Fibroblast of peridontal ligament (primary cell): Measurements from ENCODE around the gene CELA1.
A peak's percentile ranks its signal among the peaks of the same experiment; 100 is the strongest.

ENCODE experiments used
- DNase-seq: peaks from one replicate; pipeline ENCODE4 v3.0.0-alpha.2; 2010; ENCODE audit errors: extremely low read depth

CELA1 gene

GRCh38 chr12:51374856-51375255, 28.4 kb upstream of the CELA1 start:
- no peak for DNase-seq

- DNase-seq, result no peak
Observed at GRCh38 chr12:51374361-51374760, 27.9 kb upstream of the CELA1 start.

GRCh38 chr12:51373187-51373586, 26.7 kb upstream of the CELA1 start:
- no peak for DNase-seq

- DNase-seq, result no peak
Observed at GRCh38 chr12:51372021-51372420, 25.5 kb upstream of the CELA1 start.

GRCh38 chr12:51371295-51371953, 24.9 kb upstream of the CELA1 start:
- DNase-seq, result peak; percentile 97

GRCh38 chr12:51370667-51371066, 24.2 kb upstream of the CELA1 start:
- DNase-seq, result no peak

GRCh38 chr12:51369581-51369980, 23.1 kb upstream of the CELA1 start:
- DNase-seq, result no peak

- no peak for DNase-seq
Observed at GRCh38 chr12:51368640-51369517, 22.4 kb upstream of the CELA1 start.

- no peak for DNase-seq
Observed at GRCh38 chr12:51365276-51365675, 18.8 kb upstream of the CELA1 start.

- no peak for DNase-seq
Observed at GRCh38 chr12:51364001-51364400, 17.5 kb upstream of the CELA1 start.

GRCh38 chr12:51362747-51363342, 16.4 kb upstream of the CELA1 start:
- DNase-seq, result no peak

GRCh38 chr12:51362307-51362706, 15.8 kb upstream of the CELA1 start:
- no peak for DNase-seq

GRCh38 chr12:51361161-51362016, 14.9 kb upstream of the CELA1 start:
- DNase-seq, result no peak

- DNase-seq, result no peak
Observed at GRCh38 chr12:51360315-51360714, 13.8 kb upstream of the CELA1 start.

- no peak for DNase-seq
Observed at GRCh38 chr12:51359851-51360250, 13.4 kb upstream of the CELA1 start.

- DNase-seq, result no peak
Observed at GRCh38 chr12:51358496-51358895, 12.0 kb upstream of the CELA1 start.

GRCh38 chr12:51357374-51358047, 11.0 kb upstream of the CELA1 start:
- no peak for DNase-seq

- peak; percentile 73 for DNase-seq
Observed at GRCh38 chr12:51351913-51352532, 5.5 kb upstream of the CELA1 start.

- DNase-seq, result peak; percentile 82
Observed at GRCh38 chr12:51349026-51349425, 2.5 kb upstream of the CELA1 start.

GRCh38 chr12:51348116-51348515, 1.6 kb upstream of the CELA1 start:
- DNase-seq, result no peak

GRCh38 chr12:51345681-51346080, 798 bp downstream of the CELA1 start:
- no peak for DNase-seq
